LoVo (cell line): ENCODE data around the gene MMP1.
A peak's percentile ranks its signal among the peaks of the same experiment; 100 is the strongest.

Experiments used
- DNase-seq: peaks from one replicate; pipeline ENCODE4 v3.0.0-alpha.2; 2016; ENCODE audit warnings: low spot score

Gene MMP1

DNA sequence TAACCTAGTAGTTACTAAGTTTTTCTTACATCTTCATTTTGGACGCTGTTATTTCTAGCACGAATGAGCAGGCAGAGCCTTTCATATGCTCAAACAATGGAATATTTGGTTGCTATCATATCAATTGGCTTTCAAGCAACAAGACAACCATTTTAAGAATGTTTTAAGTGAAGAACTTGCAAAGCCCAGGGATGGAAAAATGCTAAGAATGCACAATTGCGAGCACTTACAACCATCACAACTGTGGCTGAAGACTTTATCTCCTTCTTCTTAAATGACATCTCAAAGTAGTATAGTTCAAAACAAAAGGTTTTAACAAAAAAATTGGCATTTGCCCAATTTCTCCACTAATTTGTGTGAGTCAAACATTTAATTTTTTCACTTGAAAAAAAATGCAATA is 8.3 kb upstream of the MMP1 start:
- no peak for DNase-seq

DNA sequence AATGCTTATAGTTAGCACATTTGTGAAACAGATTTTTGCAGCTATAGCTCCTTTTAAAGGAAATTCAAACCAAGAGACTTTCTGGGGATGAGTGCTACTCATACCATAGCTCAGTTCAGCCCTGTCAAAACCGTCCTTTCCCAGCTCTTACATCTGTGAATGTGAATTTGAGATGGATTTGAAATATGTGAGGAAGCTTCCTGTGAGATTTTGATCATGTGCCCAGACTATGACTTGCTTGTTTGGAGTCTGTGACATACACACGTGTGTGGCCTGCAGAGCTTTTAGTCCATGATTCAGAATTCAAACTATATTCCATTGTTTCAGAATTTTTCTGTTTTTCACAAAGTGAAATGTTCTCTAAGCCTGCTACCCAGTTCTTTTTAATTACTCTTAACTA is 4.4 kb upstream of the MMP1 start:
- DNase-seq, result no peak

DNA sequence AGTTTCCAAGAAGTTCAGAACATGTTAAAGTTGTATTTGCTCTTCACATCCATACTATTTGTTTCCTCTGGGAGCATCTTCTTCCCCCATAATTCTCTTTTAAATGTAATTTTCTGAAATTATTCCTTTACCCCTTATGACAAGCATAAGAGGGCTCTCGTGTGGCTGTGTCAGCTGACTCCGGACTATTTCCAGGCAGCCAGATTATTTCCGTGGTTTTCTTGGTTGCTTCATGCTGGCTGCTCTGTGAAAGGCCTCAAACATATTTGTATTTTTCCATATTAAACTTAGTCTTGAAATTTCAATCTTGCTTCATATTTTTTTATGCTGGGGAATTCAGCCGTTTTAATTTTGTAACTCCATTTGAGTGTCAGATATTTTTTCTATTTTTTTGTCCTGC is 2.8 kb upstream of the MMP1 start:
- no peak for DNase-seq

DNA sequence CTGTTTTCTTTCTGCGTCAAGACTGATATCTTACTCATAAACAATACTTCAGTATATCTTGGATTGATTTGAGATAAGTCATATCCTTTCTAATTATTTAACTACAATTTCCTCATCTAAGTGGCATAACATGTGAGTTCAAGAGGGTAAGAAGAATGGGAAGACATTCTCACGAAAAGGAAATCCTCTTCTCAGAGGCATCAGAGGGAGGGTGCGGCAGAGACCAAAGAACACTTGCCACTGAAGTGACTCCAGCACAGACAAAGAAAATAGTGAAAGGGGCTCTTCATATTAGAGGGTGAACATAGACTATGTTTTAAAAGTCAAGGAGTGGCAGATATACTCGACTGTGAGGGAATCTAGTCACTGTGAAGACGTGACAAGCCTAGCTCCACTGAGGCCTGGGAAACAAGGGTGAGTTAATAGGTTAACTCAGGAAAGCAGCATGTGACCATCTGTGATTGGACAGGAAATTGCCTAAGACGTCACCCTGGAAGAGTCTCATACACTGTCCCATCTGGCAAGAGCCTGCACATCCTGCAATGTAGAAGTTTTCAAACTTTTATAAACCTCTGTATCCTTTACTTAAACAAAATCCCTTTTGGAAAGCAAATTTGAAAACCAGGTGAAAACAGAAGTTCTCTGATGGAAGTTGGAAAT is 1.9 kb upstream of the MMP1 start:
- DNase-seq, result no peak

DNA sequence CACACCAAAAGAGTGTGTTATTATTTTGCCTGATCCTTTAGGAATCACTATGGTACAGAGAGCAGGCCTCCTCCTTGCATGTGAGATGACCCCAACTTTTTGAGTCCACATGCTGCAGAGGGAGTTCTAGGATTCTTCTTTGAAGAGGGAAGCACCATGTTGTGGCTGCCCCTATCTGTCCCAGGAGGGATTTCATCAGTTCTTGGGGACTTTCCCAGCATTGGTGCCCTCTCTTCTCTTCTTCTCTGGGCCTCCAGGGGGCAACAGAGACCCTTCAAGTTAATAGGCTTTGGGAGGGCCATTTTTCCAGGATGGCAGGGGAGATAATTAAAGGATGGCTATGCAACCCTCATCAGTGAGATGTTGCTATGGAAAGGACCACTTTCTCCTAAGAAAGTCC is 3.6 kb downstream of the MMP1 start:
- no peak for DNase-seq

DNA sequence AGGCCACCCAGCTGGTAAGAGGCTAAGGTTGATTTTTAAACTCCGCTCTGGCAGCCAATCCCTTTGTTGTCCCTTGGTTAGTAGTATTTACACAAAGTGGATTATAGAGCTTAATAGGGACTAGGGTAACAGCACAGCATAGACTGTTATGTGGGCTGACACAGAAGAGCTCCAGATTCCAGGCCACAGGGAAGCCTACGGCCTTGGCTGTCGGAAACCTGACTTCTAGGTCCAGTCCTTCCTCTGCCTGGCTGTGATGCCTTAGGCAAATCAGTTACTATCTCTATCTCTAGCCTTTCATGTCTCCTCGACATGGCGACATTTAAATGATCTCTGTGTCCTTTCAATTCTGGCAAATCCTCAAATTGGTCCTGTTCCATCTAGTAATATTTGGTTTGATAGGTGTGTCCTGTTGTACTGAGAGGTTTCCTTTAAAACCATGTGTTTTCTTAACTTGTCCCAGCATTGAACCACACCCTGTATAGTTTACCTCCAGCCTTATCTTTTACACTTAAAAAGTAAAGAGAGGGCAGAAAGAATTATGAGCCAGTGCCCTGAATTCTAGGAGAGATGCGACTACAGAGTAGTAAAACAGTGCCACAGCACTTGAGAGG is 4.2 kb downstream of the MMP1 start:
- DNase-seq, result no peak

DNA sequence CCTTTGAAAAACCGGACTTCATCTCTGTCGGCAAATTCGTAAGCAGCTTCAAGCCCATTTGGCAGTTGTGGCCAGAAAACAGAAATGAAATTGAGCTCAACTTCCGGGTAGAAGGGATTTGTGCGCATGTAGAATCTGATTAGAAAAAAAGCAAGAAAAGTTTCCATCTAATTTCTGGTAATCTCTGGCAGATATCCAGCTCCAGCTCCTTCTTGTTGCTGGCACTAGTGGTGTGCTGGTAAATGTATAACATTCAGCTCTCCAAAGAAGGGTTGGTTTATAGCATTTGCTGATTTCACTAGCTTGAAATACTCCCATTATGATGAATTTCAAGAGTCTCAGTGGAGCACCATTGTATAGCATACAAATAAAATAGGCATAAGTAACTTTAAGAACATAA is 5.4 kb downstream of the MMP1 start:
- no peak for DNase-seq

DNA sequence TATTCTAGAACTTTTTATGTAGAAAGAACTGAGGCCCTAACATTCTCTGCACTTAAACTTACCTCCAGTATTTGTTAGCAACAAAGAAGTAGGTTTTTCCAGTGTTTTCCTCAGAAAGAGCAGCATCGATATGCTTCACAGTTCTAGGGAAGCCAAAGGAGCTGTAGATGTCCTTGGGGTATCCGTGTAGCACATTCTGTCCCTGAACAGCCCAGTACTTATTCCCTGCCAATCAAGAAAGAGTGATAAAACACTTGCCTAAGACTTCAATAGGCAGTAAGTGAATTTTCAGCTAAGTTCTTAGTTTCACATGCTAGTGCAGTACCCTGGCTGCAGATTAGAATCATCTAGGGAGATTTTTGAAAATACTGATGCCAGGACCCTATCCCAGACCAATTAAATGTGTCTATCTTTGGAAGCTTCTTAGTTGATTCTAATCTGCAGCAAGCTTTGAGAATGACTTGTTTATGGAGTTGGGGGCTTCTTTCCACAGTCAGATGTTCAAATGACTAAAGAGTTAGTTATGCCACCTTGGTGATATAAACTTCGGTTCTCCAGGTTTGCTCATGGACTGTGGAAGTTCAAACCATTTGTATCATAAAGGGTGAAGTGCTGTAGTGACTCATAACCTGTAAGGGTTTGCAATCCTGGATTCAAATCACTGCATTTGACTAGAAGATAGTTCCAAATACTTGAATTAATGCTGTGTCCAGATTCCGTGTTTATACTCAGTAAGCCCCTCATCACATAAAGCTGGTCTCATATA is 6.5 kb downstream of the MMP1 start:
- no peak for DNase-seq

DNA sequence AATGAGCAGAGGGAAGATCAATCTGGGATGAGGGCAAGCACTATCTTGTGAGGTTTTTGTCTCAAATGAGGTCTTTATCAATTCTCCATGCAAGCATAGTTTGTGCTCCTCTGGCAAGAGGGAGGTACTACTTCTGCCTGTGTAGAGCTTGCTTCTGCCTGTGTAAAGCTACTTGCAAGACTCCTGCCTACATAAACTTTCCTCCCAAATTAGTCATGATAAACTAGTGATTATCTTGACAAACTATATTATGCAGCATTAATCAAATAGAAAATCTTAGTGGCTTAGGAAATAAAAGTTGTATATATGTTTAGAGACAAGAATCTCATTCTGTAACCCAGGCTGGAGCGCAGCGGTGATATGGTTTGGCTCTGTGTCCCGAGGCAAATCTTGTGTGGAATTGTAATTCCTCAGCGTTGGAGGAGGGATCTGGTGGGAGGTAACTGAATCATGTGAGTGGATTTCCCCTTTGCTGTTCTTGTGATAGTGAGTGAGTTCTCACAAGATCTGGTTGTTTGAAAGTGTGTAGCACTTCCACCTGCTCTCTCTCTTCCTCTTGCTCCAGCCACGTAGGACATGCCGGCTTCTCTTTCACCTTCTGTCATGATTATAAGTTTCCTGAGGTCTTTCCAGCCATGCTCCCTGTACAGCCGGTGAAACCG is 9.5 kb downstream of the MMP1 start:
- DNase-seq, result no peak

DNA sequence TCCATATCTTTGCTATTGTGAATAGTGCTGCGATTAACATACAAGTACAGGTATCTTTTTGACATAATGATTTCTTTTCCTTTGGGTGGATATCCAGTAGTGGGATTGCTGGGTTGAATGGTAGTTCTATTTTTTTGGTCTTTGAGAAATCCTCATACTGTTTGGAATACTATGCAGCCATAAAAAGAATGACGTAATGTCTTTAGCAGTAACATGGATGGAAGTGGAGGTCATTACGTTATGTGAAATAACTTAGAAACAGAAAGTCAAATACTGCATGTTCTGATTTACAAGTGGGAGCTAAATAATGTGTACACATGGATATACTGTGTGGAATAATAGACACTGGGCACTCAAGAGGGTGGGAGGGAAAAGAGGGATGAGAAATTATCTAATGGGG is 13.6 kb downstream of the MMP1 start:
- no peak for DNase-seq

DNA sequence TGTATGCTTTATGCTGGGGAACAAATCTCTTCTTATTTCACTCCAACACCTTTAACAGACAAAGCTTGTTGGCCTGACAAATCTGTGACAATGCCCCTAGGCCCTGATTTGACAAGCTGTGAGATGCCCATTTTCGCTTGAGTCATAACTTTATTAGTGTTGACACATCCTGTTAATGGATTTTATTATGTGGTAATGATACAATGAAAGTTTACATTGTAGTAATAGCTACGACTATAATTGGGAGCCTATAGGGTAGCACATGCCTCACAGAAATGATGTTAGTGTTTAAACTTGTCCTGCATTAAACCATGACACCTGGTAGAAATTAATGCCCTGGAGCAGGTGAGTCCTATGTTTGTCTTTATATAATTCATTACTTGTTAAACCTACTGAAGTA is 14.2 kb downstream of the MMP1 start:
- DNase-seq, result peak; percentile 11

DNA sequence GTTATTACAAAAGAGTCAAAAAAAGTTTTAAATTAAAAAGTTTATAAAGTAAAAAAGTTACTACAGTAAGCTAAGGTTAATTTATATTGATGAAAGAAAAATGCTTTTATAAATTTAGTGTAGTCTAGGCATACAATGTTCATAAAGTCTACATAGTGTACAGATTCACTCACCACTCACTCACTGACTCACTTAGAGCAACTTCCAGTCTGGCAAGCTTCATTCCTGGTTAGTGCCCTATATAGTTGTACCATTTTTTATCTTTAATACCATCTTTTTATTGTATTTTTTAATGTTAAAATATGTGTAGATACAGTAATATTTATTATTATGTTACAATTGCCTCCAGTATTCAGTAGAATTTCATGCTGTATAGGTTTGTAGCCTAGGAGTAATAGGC is 14.9 kb downstream of the MMP1 start:
- DNase-seq, result no peak

DNA sequence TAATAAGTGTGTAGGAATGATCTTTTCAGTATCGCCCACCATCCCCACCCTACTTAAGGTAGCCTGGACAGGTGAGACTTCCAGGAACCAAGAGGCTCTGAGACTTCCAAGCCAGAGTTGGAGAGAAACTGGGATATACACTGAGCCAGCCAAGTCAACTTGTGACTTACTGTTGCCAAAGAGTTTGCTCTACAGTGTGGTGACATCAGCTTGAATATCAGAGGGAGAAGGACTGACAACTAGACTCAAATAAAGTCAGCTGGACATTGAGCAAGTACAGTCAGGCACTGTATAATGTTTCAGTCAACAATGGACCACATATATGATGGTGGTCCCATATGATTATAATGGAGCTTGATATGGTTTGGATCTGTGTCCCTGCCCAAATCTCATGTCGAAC is 16.3 kb downstream of the MMP1 start:
- DNase-seq, result no peak

DNA sequence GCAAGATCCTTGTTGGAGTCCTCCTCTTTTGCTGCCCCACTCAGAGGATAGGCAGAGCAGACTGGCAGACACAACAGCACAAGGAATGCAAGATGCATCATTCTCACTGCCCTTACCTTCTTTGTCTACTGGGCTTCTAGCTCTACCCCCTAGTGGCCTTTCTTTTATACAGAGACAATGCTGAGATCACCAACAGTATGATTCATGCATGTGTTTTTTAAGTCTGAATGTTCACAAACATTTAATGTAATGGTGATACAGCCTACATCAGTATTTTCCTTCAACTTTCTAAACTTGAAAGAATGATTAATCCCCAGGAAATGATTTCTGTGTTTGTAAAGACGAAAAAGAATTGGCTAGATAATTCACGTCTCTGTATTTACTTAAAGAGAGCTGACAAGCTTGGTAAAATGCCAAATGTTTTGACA is 17.5 kb downstream of the MMP1 start, which contains the start of gene MMP10:
Gene MMP10 (minus strand): TSS at position 138 of the 428 bp plus-strand sequence. CDS start 37 bp downstream, at position 101.
- peak; percentile 45 for DNase-seq

DNA sequence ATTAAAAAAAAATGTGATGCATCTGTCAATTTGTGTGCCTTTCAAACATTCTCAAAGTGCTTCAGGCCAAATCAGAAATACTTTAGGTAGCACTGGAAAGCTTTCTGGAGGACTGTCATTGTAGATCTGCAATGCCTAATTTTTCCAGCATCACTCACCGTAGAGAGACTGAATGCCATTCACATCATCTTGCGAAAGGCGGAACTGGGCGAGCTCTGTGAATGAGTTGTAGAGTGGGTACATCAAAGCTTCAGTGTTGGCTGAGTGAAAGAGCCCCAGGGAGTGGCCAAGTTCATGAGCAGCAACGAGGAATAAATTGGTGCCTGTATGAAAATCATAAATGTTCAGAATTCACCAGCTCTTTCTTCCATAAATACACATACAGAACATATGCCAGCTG is 21.5 kb downstream of the MMP1 start:
- no peak for DNase-seq

DNA sequence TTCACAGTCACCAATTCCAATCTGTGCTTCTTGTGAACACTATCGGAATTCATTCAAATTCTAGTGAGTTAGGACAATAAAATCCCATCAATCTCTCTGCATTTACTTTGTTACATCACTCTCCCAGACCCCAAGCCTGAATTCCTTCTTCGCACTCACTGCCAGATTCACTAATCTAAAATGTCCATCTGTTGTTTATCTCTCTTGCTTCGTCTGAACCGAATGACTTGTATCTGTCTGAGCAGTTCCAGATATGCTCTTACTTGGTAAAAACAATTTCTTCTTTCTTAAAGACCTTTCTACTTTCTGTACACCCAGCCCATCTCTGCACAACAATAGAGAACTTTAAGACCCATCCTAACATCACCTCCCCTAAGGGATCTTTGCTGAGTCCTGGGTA is 24.6 kb downstream of the MMP1 start:
- DNase-seq, result no peak

DNA sequence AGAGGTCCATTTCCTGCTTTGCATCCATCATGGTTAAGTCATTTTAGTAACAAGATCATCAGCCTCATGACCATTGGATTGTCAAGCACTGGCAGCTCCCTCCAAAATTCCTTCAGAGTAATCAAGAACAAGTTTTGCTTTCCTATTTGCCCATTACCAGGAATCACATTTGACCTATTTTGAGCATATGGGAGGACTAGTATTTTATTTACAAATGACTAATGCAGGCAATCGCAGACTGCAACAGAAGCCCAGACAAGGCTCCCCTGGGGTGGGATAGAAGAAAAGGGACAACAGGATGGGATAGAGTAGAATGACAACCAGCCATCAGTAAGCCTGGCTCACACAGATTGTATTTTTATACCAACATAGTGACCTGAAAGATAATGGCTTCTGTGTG is 26.6 kb downstream of the MMP1 start:
- no peak for DNase-seq

DNA sequence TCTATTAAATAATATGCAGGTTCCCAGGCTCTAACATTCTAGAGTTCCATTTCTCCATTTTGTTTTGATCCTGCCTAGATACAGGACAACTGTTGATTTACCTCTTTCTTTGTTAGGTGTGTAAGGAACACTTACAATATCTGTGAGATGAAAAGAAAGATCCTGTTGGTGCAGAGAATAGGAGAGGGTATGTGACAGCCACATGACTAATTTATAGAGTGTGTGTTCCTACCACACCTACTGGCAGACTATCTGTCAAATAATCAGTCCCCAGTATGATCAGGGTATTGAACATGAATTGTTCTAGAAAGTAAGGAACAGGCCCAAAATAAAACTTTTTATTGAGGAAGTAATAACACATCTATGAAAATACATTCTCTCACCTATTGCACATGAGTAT is 27.8 kb downstream of the MMP1 start:
- DNase-seq, result no peak

DNA sequence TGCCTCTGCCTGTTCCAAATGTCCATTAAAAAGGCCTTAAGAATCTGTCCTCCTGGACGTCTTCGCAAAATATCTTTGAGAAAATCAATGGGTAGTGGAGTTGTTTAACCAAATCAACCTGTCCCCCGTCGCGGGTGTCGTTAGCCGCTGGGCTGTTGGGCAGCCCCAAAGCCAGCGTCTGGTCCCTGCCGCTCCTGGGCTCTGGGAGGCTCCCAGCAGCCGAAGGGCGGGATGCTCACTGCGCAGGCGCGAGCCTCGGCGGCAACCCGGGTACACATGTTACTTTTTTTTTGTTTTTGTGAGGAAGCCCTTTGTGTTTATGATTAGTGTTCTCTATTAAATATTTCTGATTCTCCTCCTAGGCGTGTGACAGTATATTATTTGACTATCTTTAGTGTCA is 30.2 kb downstream of the MMP1 start:
- DNase-seq, result no peak

DNA sequence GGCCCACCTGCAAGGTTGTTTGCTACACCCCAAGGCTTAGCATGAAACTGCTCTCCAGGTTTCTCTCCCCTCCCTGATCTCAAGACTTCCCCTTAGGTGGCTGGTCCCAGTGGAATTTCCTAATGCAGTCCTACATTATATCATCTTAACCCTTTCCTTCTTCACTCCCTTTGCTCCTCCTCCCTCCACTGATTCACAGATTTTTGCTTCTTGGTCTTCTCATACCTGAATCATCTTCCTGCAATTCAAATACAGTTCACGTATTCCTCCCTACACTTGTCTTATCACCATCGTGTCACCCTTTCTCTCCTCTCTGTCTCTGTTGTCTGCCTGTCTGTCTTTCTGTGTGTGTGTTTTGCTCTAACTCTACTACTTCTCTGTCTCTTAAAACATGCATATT is 34.5 kb downstream of the MMP1 start:
- DNase-seq, result no peak

DNA sequence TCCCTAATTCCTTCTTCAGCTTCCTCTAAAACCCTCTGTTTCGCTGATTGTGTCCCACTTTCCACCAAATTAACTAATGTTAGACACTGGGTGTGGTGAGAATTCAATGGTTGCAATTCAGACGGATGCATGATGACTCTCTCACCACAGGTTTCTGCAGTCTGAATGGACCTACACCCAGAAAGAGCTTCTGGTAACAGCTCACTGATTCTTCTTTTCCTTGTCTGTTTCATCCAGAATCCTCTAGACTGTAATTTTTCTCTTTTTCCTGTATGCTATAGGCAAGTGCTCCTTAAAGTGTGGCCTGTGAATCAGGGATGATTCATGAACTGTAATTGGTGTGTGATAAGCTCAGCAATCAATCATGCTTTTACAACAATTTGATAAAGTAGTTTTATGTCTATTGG is 35.6 kb downstream of the MMP1 start:
- no peak for DNase-seq

DNA sequence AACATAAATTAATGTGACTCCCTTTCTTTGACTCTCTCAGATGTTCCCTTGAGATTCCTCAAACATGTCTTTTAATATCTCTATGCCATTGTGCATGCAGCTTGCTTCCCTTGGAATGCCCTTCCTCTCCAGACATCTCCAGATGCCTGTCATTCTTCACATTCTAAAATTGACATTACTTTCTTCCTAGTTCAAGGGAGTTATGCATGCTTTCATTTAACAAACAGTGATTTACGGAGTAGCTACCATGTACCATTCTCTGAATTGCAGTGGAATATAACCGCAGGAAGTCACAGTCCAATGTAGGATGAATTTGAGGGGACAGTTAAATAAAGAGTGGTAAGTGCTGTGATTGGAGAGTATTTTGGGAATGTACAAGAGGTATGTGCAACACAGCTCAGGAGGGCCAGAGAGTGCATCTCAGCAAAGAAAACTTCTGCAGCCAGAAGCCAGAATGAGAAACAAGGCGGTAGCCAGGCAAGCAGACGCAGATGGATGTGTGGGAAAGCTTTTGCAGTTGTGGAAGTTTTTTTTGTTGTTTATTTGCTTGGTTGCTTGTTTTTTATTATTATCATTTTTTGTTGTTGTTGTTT is 36.2 kb downstream of the MMP1 start:
- DNase-seq, result no peak
